Cardiac muscle cell (in vitro differentiated cells and primary cell): ENCODE results near the gene B3GALNT2. TPM values are rescaled to one million over a fixed set of nuclear protein-coding genes. Genes with fewer than 3 reads are reported as not detected.

ENCODE experiments used
- DNase-seq, 2 donors: peaks; one replicate each; pipeline versions ENCODE4 v3.0.0 to v3.0.0-alpha.2; 2010 to 2017; ENCODE audit warnings: low read depth in 1 of 2, low spot score in 1 of 2
- H3K27ac ChIP-seq: fragments of 200-600 bp; sonication (generic); 2 replicates; pipeline ENCODE4 v1.5.1; 2016
- H3K27me3 ChIP-seq: fragments of 200-600 bp; sonication (generic); 2 replicates; pipeline ENCODE4 v1.6.0; 2016; ENCODE audit warnings: control low read depth
- H3K36me3 ChIP-seq: fragments of 200-600 bp; sonication (generic); 2 replicates; pipeline ENCODE4 v1.5.1; 2016; ENCODE audit warnings: control low read depth
- H3K4me1 ChIP-seq: fragments of 200-600 bp; sonication (generic); 2 replicates; pipeline ENCODE4 v1.8.1; 2017; ENCODE audit warnings: low read depth, mild to moderate bottlenecking, mixed run types
- H3K4me3 ChIP-seq: fragments of 200-600 bp; sonication (generic); 2 replicates; pipeline ENCODE4 v1.5.1; 2016; ENCODE audit warnings: mild to moderate bottlenecking
- H3K9me3 ChIP-seq: fragments of 200-600 bp; sonication (generic); 2 replicates; pipeline ENCODE4 v1.5.1; 2017; ENCODE audit warnings: low read depth, mild to moderate bottlenecking, control low read depth
- polyA plus RNA-seq: library from polyadenylated mRNA; unstranded; fragments of >200 nt; fragmentation: Nextera tagmentation; extraction: Ambion mirVana; gene quantifications from 2 replicates; pipeline ENCODE4 v1.2.1, GENCODE V29; 2016
- total RNA-seq: library from RNA; depleted of rRNA; stranded (reverse); fragments of >200 nt; gene quantifications from 2 replicates; pipeline ENCODE4 v1.2.3, GENCODE V29; 2016
- TF ChIP-seq, protein P1 (sequence below): IDR thresholded peaks from 2 replicates; pipeline ENCODE4 v1.5.1; 2012; ENCODE audit warnings: low read depth, mild to moderate bottlenecking, low read length

B3GALNT2 gene
- total and polyA plus RNA-seq, 2 experiments from 2014 or later: 11.4 to 22.4 TPM

DNA sequence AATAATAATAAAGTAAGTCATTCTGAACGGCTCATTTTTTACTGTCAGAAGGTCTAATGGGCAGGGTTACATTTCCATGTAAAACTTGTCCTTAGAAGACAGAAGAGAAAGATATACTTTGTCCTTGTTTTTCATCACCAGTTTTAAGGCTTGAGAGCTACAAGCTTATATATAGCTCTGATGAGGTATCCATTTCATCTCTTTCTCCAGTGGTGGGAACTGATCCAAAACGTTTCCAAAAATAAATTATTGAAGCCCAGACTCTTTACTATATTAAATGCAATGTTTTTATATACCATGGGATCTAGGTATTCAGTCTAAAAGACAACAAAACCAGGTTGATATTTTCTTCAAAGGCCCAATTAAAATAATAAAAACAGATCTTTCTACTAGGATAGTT lies 8.7 kb downstream of the B3GALNT2 start:
- DNase-seq: no peak
- Histone ChIP-seq H3K9me3 (no peaks in the 10 kb centered on the region), H3K4me3 (no peak overlapping the region), H3K27ac (no peak overlapping the region), H3K4me1 (peaks cover 7% of the 10 kb centered on the region), H3K36me3 (peaks cover 22% of the 10 kb centered on the region), H3K27me3 (no peaks in the 10 kb centered on the region)
- TF ChIP-seq, protein P1, sequence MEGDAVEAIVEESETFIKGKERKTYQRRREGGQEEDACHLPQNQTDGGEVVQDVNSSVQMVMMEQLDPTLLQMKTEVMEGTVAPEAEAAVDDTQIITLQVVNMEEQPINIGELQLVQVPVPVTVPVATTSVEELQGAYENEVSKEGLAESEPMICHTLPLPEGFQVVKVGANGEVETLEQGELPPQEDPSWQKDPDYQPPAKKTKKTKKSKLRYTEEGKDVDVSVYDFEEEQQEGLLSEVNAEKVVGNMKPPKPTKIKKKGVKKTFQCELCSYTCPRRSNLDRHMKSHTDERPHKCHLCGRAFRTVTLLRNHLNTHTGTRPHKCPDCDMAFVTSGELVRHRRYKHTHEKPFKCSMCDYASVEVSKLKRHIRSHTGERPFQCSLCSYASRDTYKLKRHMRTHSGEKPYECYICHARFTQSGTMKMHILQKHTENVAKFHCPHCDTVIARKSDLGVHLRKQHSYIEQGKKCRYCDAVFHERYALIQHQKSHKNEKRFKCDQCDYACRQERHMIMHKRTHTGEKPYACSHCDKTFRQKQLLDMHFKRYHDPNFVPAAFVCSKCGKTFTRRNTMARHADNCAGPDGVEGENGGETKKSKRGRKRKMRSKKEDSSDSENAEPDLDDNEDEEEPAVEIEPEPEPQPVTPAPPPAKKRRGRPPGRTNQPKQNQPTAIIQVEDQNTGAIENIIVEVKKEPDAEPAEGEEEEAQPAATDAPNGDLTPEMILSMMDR: no peak

DNA sequence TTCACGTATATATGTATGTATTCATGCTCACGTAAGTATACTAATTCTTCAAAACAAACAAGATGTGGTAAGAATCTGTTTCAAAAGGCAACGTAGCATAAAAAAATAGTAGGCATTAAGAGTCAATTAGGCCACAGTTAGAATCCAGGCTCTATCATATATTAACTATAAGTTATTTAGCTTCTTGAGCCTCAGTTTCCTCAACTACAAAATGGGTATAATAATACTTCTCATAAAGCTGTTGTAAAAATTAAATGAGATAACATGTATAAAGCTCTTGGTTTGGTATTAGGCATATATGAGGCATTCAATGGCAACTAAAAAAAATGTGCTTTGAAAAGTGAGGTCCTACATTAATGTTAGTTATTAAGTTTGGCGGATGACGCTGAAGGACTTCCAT lies 9.2 kb downstream of the B3GALNT2 start:
- Histone ChIP-seq H3K4me1 (peaks cover 7% of the 10 kb centered on the region), H3K36me3 (peaks cover 22% of the 10 kb centered on the region), H3K27ac (no peak overlapping the region), H3K9me3 (no peaks in the 10 kb centered on the region), H3K27me3 (no peaks in the 10 kb centered on the region), H3K4me3 (no peak overlapping the region)
- TF ChIP-seq, protein P1: no peak
- DNase-seq: no peak

DNA sequence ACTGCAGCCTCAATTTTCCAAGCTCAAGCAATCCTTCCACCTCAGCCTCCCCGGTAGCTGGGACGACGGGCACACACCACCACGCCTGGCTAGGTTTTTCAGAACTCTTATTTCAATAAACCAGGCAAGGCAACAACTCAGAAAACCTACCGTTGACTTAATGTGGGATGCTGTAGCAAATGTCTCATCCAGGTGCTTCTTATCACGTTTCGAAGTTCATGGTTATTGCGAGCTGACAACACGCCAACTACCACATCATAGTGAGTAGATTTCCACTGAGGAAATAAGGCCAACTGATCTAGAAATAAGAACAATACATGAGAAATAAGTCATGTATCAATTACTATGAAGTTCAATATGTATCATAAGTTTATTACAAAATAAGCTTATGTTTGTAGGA lies 9.7 kb downstream of the B3GALNT2 start:
- no peak overlapping the region for H3K27ac ChIP-seq
- TF ChIP-seq, protein P1: no peak
- H3K4me3 ChIP-seq: no peak overlapping the region

DNA sequence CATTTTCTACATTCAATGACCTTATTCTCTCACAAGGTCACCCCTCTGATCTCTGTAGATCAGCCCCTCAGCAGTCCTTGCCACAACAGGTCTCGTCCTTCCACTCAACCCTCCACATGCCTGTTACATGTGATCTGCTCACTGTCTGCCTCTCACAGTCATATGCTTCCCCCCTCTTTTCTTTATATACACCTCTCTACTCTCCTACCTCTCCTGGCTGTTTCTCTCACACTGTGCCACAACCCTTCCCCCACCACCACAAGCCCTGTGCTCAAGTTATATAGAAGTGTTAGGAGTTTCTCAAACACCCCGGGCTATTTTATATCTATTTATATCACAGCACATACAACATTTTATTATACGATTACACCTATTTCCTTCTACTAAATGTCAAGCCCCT lies 12.6 kb downstream of the B3GALNT2 start:
- H3K36me3 ChIP-seq: peaks cover 22% of the 10 kb centered on the region
- peaks cover 7% of the 10 kb centered on the region for H3K4me1 ChIP-seq
- peak in 1 of 2 donors; percentile 1 for DNase-seq
- no peaks in the 10 kb centered on the region for H3K9me3 ChIP-seq
- no peaks in the 10 kb centered on the region for H3K27me3 ChIP-seq
- TF ChIP-seq, protein P1: no peak
- peak overlapping the region; percentile 34 for H3K27ac ChIP-seq
- no peak overlapping the region for H3K4me3 ChIP-seq

More for the DNA sequence above, 9.7 kb downstream of the B3GALNT2 start:
- peaks cover 22% of the 10 kb centered on the region for H3K36me3 ChIP-seq
- peaks cover 7% of the 10 kb centered on the region for H3K4me1 ChIP-seq
- H3K27me3 ChIP-seq: no peaks in the 10 kb centered on the region
- H3K9me3 ChIP-seq: no peaks in the 10 kb centered on the region
- no peak for DNase-seq

DNA sequence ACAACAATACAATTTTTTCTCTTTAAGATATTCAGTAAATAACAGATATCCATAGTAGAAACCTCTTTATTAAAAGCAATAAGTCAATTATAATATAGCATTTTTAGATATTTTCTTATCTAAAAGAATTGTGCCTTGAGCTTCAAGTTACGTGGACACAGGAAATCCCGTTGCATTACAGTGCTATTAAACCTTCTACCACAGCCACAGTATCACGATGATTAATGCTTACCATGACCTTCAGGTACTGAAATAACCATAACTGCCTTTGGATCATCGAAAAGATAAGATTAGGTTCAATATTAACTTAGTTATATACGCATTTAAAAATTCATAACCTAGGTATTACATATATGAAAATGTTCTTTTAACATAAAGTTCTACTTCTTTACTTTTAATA lies 17.9 kb downstream of the B3GALNT2 start:
- TF ChIP-seq, protein P1: no peak
- no peaks in the 10 kb centered on the region for H3K9me3 ChIP-seq
- H3K36me3 ChIP-seq: peaks cover 19% of the 10 kb centered on the region
- no peak overlapping the region for H3K4me3 ChIP-seq
- no peak overlapping the region for H3K27ac ChIP-seq
- no peaks in the 10 kb centered on the region for H3K4me1 ChIP-seq
- H3K27me3 ChIP-seq: no peaks in the 10 kb centered on the region
- peak in 1 of 2 donors; percentile 3 for DNase-seq

DNA sequence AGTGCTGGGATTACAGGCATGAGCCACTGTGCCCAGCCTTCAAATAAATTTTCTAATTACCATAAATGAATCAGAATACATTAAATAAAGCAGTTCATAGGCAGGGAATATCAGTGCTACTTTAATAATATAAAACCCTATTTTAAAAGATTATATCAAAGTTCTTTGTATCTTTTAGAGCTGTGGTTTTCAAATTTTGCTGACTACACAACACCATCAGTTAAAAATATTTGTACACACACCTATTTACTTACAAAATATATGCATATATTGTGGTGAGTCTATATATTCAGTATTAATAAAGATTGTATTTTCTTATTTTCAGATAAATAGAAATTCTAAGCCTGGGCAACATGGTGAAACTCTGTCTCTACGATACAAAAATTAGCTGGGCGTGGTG lies 18.7 kb downstream of the B3GALNT2 start:
- DNase-seq: no peak
- TF ChIP-seq, protein P1: no peak
- Histone ChIP-seq H3K4me3 (no peak overlapping the region), H3K4me1 (no peaks in the 10 kb centered on the region), H3K27me3 (no peaks in the 10 kb centered on the region), H3K9me3 (no peaks in the 10 kb centered on the region), H3K36me3 (peaks cover 19% of the 10 kb centered on the region), H3K27ac (no peak overlapping the region)
